Ishikawa (cell line): ENCODE results near the gene PKNOX1.

ENCODE experiments used
- CEBPB ChIP-seq: IDR thresholded peaks from 2 replicates; pipeline ENCODE4 v1.6.1; 2012
- CREB1 ChIP-seq: IDR thresholded peaks from 2 replicates; pipeline ENCODE4 v1.6.1; 2012; ENCODE audit warnings: low read depth
- EGR1 ChIP-seq: IDR thresholded peaks from 2 replicates; pipeline ENCODE4 v1.6.1; 2012
- EP300 ChIP-seq: IDR thresholded peaks from 2 replicates; pipeline ENCODE4 v1.6.1; 2012; ENCODE audit warnings: borderline replicate concordance
- FOXM1 ChIP-seq: IDR thresholded peaks from 2 replicates; pipeline ENCODE4 v1.6.1; 2012; ENCODE audit warnings: low read depth, borderline replicate concordance
- NFIC ChIP-seq: IDR thresholded peaks from 2 replicates; pipeline ENCODE4 v1.6.1; 2012
- RAD21 ChIP-seq: IDR thresholded peaks from 2 replicates; pipeline ENCODE4 v1.6.1; 2012; ENCODE audit warnings: low read depth
- TAF1 ChIP-seq: IDR thresholded peaks from 2 replicates; pipeline ENCODE4 v1.6.1; 2012; ENCODE audit warnings: low read depth, mild to moderate bottlenecking
- TCF12 ChIP-seq: IDR thresholded peaks from 2 replicates; pipeline ENCODE4 v1.6.1; 2012; ENCODE audit warnings: low read depth
- USF1 ChIP-seq: IDR thresholded peaks from 2 replicates; pipeline ENCODE4 v1.6.1; 2012
- YY1 ChIP-seq: IDR thresholded peaks from 2 replicates; pipeline ENCODE4 v1.6.1; 2012; ENCODE audit warnings: low read depth
- ZBTB7A ChIP-seq: IDR thresholded peaks from 2 replicates; pipeline ENCODE4 v1.6.1; 2012; ENCODE audit warnings: low read depth
- TF ChIP-seq, protein P1 (sequence below): IDR thresholded peaks from 2 replicates; pipeline ENCODE4 v1.6.1; 2012; ENCODE audit warnings: low read depth, mild to moderate bottlenecking
- TF ChIP-seq, protein P2 (sequence below): IDR thresholded peaks from 2 replicates; pipeline ENCODE4 v1.6.1; 2012

DNA sequence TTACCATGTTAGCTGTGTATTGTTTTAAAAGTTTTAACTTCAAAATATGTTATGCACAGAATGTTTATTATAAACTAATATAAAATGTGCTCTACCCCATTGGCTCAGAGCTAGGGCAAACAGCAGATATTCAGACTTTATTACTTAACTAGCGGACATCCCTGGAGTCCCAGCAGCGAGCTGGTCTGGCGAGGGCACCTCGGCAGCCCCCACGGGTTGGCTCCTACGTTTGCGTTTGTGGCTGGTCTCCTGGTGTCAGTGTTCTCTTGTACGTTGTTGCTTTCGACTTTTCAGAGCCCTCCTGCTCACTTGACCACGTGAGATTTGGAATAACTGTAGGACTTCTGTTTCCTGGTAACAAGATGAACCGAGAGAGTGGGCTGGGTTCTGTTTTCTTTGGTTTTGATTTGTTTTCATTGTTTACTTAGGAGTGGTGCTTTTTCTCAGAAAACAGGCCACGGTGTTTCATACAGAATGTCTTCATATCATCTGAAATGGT, 56.8 kb downstream of the PKNOX1 start:
- TF ChIP-seq YY1 (no peak), NFIC (no peak), CREB1 (no peak), TAF1 (no peak), EP300 (no peak), USF1 (no peak), EGR1 (no peak), TCF12 (no peak), ZBTB7A (no peak), FOXM1 (no peak), RAD21 (no peak), CEBPB (no peak)
- TF ChIP-seq, protein P1, sequence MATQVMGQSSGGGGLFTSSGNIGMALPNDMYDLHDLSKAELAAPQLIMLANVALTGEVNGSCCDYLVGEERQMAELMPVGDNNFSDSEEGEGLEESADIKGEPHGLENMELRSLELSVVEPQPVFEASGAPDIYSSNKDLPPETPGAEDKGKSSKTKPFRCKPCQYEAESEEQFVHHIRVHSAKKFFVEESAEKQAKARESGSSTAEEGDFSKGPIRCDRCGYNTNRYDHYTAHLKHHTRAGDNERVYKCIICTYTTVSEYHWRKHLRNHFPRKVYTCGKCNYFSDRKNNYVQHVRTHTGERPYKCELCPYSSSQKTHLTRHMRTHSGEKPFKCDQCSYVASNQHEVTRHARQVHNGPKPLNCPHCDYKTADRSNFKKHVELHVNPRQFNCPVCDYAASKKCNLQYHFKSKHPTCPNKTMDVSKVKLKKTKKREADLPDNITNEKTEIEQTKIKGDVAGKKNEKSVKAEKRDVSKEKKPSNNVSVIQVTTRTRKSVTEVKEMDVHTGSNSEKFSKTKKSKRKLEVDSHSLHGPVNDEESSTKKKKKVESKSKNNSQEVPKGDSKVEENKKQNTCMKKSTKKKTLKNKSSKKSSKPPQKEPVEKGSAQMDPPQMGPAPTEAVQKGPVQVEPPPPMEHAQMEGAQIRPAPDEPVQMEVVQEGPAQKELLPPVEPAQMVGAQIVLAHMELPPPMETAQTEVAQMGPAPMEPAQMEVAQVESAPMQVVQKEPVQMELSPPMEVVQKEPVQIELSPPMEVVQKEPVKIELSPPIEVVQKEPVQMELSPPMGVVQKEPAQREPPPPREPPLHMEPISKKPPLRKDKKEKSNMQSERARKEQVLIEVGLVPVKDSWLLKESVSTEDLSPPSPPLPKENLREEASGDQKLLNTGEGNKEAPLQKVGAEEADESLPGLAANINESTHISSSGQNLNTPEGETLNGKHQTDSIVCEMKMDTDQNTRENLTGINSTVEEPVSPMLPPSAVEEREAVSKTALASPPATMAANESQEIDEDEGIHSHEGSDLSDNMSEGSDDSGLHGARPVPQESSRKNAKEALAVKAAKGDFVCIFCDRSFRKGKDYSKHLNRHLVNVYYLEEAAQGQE = no peak
- TF ChIP-seq, protein P2, sequence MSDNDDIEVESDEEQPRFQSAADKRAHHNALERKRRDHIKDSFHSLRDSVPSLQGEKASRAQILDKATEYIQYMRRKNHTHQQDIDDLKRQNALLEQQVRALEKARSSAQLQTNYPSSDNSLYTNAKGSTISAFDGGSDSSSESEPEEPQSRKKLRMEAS = no peak
